HepG2 (cell line): ENCODE data around the gene LRRC51. TPM values are rescaled to one million over a fixed set of nuclear protein-coding genes. Genes with fewer than 3 reads are reported as not detected.

Source experiments
- CENPBD1 ChIP-seq: sonication (generic); formaldehyde crosslinking; IDR thresholded peaks from 2 replicates; pipeline ENCODE4 v1.8.0; 2022; ENCODE audit warnings: missing genetic modification reagents, low read depth, mild to moderate bottlenecking, borderline replicate concordance
- DNMT3B ChIP-seq: conservative IDR thresholded peaks from 2 replicates; pipeline ENCODE4 v1.6.1; 2016; ENCODE audit warnings: missing biosample characterization, control low read depth
- IKZF4 ChIP-seq: sonication (generic); formaldehyde crosslinking; IDR thresholded peaks from 2 replicates; pipeline ENCODE4 v1.5.1; 2020; ENCODE audit warnings: borderline replicate concordance, mild to moderate bottlenecking, low read depth, missing genetic modification reagents; ENCODE audit errors: not compliant biosample characterization
- MTA1 ChIP-seq: sonication (generic); formaldehyde crosslinking; IDR thresholded peaks from 2 replicates; pipeline ENCODE4 v1.4.0; 2020; ENCODE audit warnings: missing genetic modification reagents, mild to moderate bottlenecking, borderline replicate concordance
- NFIC ChIP-seq: IDR thresholded peaks from 2 replicates; pipeline ENCODE4 v1.6.1; 2012; ENCODE audit warnings: mild to moderate bottlenecking, low read length, inconsistent platforms
- NFYC ChIP-seq: IDR thresholded peaks from 2 replicates; pipeline ENCODE4 v1.6.1; 2016; ENCODE audit warnings: missing genetic modification reagents, missing compliant biosample characterization
- PAWR ChIP-seq: sonication (generic); formaldehyde crosslinking; IDR thresholded peaks from 2 replicates; pipeline ENCODE4 v1.4.0; 2020; ENCODE audit warnings: missing genetic modification reagents, mild to moderate bottlenecking, borderline replicate concordance
- TFDP2 ChIP-seq: sonication (generic); formaldehyde crosslinking; IDR thresholded peaks from 2 replicates; pipeline ENCODE4 v1.4.0; 2020; ENCODE audit warnings: missing genetic modification reagents
- ZBED4 ChIP-seq: sonication (generic); formaldehyde crosslinking; IDR thresholded peaks from 2 replicates; pipeline ENCODE4 v1.4.0; 2020; ENCODE audit warnings: missing genetic modification reagents, borderline replicate concordance
- ZFP82 ChIP-seq: sonication (generic); formaldehyde crosslinking; IDR thresholded peaks from 2 replicates; pipeline ENCODE4 v1.5.1; 2020; ENCODE audit warnings: mild to moderate bottlenecking, missing genetic modification reagents, borderline replicate concordance
- ZNF264 ChIP-seq: sonication (generic); formaldehyde crosslinking; IDR thresholded peaks from 2 replicates; pipeline ENCODE4 v1.4.0; 2020; ENCODE audit warnings: missing genetic modification reagents
- ZNF484 ChIP-seq: sonication (generic); formaldehyde crosslinking; IDR thresholded peaks from 2 replicates; pipeline ENCODE4 v1.5.1; 2020; ENCODE audit warnings: mild to moderate bottlenecking, low read depth, missing genetic modification reagents, borderline replicate concordance
- ZNF713 ChIP-seq: sonication (generic); formaldehyde crosslinking; IDR thresholded peaks from 2 replicates; pipeline ENCODE4 v1.4.0; 2020; ENCODE audit warnings: mild to moderate bottlenecking, missing genetic modification reagents
- polyA plus RNA-seq, 8 experiments: library from polyadenylated mRNA; depleted of rRNA in 3 of 8; stranded (reverse) in 7 of 8; unstranded in 1 of 8; fragments of >200 nt; fragmentation: Illumina TruSeq in 4 of 8; extraction: Trizol in 4 of 8; gene quantifications; 2 replicates each; pipeline versions ENCODE4 v1.2.1 to v1.2.3, GENCODE V29; 2011 to 2016; ENCODE audit warnings: low read depth in 4 of 8, missing spikeins in 1 of 8, mixed read lengths in 1 of 8; ENCODE audit not compliant: insufficient read depth in 1 of 8
- total RNA-seq, 5 experiments: library from RNA; depleted of rRNA; stranded (reverse); fragments of >200 nt; fragmentation: Illumina TruSeq; extraction: Trizol; gene quantifications; 2 replicates each; pipeline ENCODE4 v1.2.3, GENCODE V29; 2016; ENCODE audit warnings: low read depth in 1 of 5
- TF ChIP-seq, protein P1 (sequence below): sonication (generic); formaldehyde crosslinking; IDR thresholded peaks from 2 replicates; pipeline ENCODE4 v1.5.0; 2020; ENCODE audit warnings: missing genetic modification reagents
- TF ChIP-seq, protein P2 (sequence below): sonication (generic); formaldehyde crosslinking; IDR thresholded peaks from 2 replicates; pipeline ENCODE4 v1.4.0; 2020; ENCODE audit warnings: missing genetic modification reagents, borderline replicate concordance
- TF ChIP-seq, protein P3 (sequence below): IDR thresholded peaks from 2 replicates; pipeline ENCODE4 v1.6.1; 2016; ENCODE audit warnings: missing biosample characterization, missing genetic modification reagents, low read depth

Gene LRRC51
- total and polyA plus RNA-seq, 2 of the 13 experiments (the other 11 are each of a cell fraction or from before 2014, with no cell fraction given), result 5.3 to 6.0 TPM

- TF ChIP-seq, protein P1, sequence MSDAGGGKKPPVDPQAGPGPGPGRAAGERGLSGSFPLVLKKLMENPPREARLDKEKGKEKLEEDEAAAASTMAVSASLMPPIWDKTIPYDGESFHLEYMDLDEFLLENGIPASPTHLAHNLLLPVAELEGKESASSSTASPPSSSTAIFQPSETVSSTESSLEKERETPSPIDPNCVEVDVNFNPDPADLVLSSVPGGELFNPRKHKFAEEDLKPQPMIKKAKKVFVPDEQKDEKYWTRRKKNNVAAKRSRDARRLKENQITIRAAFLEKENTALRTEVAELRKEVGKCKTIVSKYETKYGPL (CRISPR knock-in tag), result no peak
- TF ChIP-seq ZBED4 (CRISPR knock-in tag), result no peak; the same call in none of the 2 replicates
- TF ChIP-seq ZFP82 (CRISPR knock-in tag), result 0 out of 2 replicates have a peak, but pooled peaks have one; percentile 47
- TF ChIP-seq, protein P2, sequence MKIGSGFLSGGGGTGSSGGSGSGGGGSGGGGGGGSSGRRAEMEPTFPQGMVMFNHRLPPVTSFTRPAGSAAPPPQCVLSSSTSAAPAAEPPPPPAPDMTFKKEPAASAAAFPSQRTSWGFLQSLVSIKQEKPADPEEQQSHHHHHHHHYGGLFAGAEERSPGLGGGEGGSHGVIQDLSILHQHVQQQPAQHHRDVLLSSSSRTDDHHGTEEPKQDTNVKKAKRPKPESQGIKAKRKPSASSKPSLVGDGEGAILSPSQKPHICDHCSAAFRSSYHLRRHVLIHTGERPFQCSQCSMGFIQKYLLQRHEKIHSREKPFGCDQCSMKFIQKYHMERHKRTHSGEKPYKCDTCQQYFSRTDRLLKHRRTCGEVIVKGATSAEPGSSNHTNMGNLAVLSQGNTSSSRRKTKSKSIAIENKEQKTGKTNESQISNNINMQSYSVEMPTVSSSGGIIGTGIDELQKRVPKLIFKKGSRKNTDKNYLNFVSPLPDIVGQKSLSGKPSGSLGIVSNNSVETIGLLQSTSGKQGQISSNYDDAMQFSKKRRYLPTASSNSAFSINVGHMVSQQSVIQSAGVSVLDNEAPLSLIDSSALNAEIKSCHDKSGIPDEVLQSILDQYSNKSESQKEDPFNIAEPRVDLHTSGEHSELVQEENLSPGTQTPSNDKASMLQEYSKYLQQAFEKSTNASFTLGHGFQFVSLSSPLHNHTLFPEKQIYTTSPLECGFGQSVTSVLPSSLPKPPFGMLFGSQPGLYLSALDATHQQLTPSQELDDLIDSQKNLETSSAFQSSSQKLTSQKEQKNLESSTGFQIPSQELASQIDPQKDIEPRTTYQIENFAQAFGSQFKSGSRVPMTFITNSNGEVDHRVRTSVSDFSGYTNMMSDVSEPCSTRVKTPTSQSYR (CRISPR knock-in tag), result peak; percentile 57; the same call in 1 of the 2 replicates
- no peak for TF ChIP-seq ZNF713 (CRISPR knock-in tag)
- 0 out of 2 replicates have a peak, but pooled peaks have one; percentile 24 for TF ChIP-seq ZNF264 (CRISPR knock-in tag)
- 0 out of 2 replicates have a peak, but pooled peaks have one; percentile 58 for TF ChIP-seq TFDP2 (CRISPR knock-in tag)
- TF ChIP-seq DNMT3B, result no peak
- TF ChIP-seq, protein P3, sequence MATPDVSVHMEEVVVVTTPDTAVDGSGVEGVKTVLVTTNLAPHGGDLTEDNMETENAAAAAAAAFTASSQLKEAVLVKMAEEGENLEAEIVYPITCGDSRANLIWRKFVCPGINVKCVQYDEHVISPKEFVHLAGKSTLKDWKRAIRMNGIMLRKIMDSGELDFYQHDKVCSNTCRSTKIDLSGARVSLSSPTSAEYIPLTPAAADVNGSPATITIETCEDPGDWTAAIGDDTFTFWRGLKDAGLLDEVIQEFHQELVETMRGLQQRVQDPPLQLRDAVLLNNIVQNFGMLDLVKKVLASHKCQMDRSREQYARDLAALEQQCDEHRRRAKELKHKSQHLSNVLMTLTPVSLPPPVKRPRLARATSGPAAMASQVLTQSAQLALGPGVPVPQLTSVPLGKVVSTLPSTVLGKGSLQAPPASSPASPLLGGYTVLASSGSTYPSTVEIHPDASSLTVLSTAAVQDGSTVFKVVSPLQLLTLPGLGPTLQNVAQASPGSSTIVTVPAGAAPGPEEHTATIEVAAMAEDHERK (CRISPR knock-in tag), result 0 out of 2 replicates have a peak, but pooled peaks have one; percentile 51
- no peak for TF ChIP-seq MTA1 (CRISPR knock-in tag)
- TF ChIP-seq CENPBD1 (CRISPR knock-in tag), result no peak
- TF ChIP-seq ZNF484 (CRISPR knock-in tag), result no peak
- TF ChIP-seq NFIC, result no peak
- TF ChIP-seq PAWR (CRISPR knock-in tag), result no peak
- peak; percentile 89 for TF ChIP-seq NFYC
- TF ChIP-seq IKZF4, result peak; percentile 25
These were observed 22.5 kb downstream of the LRRC51 start, which contains the start of gene LAMTOR1 (continued) for GRCh38 chr11:72102946-72103753.
